Dermis blood vessel endothelial cell (primary cell): ENCODE results near the gene COX17. TPM values are rescaled to one million over a fixed set of nuclear protein-coding genes. Genes with fewer than 3 reads are reported as not detected.

Source experiments
- DNase-seq: peaks from one replicate; pipeline ENCODE4 v3.0.0; 2010
- total RNA-seq: library from RNA; depleted of rRNA; stranded (reverse); fragments of >200 nt; gene quantifications from 2 replicates; pipeline ENCODE4 v1.2.3, GENCODE V29; 2014

Gene COX17
- total RNA-seq, 1 donor from 2014 or later: 18.9 TPM

DNA sequence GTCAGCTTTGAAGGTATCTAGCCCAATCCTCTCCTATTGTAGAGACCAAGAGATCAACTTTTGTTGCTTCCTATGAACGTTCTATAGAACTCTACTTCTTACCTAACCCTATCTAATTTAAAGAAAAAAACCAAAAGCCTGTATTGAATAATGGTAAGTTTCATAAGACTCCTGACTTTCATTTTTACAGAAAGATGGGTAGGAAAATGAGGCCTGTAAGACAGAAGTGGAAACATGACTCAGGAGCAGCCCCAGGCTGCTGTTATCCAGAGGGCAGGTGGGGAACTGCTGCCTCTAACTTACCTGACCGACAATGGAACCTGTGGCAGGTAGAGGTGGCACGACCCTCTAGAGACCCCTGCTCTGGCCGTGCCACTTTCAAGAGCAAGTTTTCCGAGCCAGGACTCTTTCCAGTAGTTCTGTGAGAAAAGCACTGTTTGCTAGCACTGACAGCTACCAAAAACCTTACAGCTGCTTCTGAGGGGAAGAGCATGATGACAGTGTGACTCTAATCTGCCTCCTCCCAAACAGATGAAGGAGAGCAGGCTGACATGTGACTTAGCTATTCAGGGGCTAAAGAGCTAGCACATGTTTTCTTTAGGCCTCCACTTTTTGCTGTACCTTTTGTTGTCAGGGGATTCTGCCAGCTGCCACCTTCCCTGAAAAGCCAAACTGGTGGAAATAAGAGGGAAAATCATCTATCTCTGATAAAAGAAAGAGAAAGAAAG is 34.3 kb downstream of the COX17 start:
- DNase-seq: no peak

DNA sequence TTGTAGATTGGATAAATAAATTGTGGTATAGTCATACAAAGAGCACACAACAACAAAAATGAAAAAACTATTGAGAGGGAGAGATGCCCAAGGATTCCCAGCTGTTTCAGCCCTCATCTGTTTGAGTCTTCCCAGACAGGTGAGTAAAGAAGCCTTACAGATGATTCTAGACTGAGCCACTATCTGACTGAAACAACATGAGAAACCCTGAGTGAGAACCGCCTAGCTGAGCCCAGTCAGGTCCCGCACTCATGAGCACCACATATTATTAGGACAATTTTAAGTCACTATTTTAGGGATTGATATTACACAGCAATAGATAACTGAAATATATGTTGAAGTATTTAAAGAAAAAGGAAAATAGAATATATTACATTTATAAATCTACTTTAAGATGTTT is 35.8 kb downstream of the COX17 start:
- DNase-seq: no peak

DNA sequence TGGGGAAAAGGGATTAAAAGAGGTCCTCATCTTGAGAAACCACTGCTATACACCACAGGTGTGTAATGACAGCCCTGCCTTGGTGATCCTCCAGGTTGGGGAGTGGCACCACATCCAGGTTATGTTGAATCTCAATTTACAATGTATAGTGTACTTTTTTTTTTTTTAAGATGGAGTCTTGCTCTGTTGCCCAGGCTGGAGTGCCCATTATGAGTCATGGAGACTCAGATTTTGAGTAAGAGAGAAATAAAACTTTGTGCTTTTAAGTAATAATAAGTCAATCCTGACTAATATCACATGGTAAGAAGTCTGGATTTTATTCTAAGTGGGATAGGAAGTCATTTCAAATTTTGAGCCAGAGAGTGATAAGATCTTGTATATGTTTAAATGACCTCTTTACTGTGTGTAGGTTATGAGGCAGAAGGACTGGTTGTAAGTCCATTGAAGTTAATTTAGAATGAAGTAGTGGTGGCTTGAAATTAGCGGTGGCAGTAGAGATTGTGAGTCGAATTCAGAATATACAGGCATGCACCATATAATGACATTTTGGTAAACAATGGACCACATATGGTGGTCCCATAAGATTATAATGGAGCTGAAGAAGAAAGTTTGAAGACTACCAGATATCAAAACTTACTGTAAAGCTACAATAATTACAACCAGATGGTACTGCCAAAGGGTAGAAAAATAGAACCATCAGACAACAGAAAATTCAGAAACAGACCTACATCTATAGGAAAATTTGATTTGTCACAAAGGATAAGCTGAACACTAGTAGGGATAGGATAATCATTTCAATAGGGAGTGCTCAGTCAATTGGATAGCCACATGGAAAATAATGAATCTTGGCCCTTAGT is 37.5 kb downstream of the COX17 start:
- DNase-seq: no peak

DNA sequence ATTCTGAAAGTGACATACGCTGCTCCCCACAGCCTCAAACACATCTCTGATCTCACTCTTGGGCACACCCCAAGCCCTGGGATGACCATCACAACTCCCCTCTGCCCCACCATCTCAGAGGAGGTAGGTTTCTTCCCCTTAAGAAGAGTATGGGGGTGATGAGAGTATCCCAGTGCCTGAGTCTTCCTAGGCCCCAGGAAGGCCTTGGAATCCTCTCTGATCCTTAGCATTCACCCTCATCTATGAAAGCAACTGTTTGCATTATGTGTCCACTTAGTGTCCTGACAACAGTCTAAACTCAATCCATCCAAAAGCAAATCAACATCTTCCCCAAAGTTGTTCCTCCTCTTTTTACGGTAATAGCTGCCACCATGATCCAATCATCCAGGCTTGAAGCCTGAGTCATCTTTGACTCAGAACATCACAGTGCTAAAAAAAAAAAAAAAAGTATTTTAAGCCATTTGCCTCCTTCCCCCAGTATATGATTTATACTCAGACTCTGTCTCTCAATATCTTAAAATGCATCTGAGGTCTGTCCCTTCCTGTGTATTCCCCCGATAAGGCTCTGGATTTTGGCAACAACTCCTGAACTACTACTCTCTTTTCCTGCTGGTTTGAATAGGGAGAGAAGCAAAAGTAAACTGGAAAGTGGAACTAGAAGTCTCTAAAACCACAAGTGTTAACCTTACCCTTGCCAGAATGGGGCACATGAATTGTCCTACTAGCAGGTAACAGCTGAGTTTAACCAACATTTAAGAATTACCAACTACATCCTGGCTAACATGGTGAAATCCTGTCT is 39.3 kb downstream of the COX17 start:
- DNase-seq: peak; percentile 91

DNA sequence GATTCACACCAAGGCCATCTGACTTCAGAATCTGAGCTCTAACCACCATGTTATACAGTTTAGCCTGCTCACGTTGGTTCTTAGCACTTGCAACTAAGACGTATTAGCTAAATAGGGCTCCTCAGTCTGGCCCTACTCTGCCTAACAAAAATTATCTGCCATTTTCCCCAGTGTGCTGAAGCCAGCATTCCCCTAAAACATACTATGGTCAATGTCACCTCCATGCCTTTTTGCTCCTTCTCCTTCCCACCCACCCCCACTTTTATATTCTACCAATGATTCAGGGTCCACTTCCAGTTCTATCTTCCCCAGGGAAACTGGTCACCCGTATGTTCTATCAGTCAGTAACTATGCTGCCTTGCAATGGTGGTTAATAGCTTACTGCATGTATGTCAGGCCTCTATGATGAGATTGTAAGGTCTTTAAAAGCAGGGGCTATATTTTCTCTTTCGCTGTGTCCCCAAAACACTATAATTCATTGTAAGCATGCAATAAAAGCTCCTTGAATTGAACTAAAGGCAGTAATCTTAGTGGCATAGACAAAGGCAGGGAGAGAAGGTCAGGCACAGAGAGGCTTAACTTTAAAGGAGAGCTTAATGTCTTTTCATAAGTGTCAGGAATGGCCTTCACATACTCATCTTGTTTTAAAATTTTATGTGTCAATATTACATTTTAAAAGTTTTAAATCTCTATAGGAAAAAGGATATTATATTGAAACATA is 40.2 kb downstream of the COX17 start:
- no peak for DNase-seq

DNA sequence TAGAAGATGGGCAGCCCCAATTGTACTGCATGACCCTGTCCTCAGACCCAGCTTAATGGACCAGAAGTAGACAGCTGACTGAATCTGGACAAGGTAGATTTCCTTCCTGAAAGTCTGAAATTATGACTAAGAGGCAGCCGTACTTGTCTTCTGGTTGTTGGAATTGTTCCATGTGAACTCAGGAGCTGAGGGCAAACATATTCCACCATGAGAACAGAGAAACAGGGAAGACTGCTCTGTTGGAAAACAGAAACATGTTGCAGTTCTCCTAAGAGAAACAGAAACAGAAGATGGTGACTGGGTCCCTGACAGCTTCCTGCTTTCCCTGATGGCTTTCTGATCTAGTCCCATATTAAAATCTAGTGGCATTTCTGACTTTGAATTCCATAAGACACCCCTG is 41.0 kb downstream of the COX17 start:
- peak; percentile 77 for DNase-seq

DNA sequence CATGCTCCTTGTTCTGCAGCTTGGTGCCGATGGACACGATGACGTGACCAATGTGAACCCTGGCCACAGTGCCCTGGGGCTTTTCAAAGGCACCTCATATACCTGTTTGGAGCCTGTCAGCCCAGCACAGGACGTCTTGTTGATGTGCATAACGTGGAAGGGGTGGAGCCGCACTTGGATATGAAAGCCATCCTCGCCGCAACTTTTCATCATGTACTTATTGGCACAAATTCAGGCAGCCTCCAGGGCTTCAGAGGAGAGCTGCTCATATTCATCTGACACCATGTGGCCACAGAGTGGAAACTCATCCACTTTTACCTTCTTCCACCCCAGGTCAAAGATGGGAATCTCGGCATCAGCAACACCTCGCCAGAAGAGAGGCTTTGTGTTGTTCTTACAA is 41.5 kb downstream of the COX17 start:
- DNase-seq: no peak

DNA sequence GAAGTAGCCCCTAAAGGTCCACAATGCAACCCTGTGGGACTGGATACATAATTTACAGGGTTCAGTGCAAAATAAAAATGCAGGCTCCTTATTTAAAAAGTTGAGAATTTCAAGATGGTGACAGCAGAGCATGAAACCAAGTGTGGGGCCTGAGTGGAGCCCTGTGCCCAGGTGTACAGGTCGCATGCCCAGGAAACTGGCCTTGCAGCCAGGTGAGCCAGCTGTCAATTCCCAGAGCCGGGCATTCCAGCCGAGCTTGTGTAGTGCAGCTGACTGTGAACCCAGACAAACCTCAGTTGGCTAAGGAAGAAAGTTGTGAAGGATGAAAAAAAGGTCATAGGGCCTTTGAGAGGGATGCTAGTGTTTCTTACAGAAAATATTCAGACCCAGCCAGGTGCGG is 44.4 kb downstream of the COX17 start:
- no peak for DNase-seq

DNA sequence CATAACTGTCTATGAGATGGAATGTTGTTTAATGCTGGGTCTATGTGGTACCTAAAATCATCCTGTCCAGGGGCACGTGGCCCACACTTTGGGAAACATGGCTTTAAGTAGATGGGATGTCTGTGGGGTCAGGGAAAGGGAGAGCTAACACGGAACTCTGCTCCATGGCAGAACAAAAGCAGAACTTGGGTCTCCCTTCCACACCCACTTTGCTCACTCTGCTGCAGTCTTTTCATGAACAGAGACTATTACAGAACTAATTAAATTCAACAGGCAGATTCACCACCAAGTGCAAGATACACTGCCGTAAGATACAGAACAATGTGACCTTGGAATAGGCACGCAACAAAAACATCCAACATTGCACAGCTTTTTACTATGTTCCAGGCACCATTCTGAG is 45.0 kb downstream of the COX17 start:
- DNase-seq: no peak

DNA sequence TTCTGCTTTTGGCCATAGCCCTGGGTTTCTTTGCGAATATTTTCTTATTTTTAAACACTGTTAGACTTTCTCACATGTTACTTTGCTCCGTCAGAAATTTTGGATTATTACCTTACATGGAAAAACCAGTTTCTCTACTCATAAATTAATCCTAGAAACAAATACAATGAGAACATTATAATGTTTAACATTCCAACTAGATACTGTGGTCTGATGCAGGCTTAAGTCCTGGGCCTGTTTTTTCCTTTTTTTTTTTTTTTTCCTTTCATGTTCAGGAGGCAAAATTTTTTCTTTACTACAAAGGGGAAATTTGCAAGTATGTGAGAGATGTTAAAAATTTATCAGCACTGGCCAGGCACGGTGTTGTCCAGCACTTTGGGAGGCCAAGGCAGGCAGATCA is 45.7 kb downstream of the COX17 start:
- no peak for DNase-seq

DNA sequence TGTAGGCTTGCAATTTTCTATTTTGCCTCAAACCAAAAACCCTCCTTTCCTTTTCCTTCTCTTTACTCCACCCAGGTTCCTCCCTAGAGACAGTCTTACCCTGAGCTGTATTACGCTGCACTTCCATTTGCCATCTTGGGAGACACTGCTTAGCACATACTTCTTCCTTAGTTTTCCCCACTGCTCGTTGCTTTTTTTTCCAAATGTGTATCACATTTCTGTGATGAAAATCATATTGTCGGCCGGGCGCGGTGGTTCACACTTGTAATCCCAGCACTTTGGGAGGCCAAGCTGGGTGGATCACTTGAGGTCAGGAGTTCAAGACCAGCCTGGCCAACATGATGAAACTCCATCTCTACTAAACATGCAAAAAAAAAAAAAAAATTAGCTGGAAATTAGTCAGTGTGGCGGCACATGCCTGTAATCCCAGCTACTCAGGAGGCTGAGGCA is 46.3 kb downstream of the COX17 start:
- no peak for DNase-seq

DNA sequence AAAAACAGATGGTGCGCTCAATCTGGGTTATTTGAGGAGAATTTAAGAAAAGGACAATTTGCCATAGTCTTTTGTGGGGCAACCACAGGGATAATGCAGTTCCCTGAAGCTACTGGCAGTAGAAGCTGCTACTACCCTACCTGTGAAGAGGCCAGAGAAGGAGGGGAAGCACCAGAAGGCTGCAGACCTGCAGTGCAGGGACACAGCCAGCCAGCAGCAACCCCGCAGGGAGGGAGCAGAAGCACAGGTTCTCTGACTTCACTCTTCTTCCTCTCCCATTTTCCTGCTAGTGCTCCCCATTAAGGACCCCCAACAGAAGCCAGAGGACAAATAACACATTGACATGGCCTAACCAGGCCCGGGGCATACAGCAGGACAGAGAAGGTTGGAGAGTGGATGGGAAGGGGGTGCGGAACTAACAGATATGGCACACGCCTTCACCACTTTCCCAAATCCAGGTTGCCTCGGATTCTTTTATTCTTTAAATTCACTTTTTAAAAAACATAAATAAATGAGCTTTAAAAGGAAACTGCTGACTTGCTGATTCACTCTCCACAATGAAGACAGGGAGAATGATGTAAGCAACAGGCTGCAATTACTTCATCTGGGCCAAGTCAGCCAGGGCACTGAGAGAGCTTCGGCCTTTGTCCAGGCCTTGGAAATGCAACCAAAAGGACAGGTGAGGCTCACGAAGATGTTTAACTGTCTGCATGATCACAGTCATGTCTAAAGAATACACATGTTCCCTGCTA is 46.9 kb downstream of the COX17 start:
- DNase-seq: peak; percentile 80

DNA sequence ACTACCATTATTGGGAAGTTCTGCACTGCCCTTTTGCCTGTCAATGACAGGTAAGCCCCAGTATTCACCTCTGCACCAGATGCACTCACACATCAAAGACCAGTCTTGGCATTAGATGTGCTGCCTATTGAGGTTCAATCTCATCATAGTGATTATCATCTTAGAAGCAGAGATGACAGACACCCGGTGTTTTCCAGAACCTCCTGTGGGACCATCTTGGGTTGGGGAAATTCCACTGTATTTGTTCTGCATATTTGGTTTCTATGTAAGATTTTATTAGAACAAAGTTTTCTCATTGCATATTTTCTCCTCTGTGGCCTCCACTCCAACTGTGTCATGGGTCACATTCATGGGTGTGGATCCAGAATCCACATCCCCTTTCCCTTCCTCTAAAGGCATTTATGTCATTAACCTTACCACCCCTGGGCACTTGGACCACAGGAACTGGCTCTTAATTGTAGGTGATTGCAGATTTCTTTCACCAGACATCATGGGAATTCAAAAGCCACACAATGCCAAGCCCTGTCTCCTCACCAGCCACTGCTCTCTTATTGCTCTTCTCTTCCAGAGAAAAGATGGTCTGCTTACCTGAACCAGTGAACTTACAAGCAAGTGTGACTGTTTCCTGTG is 48.3 kb downstream of the COX17 start:
- DNase-seq: peak; percentile 40

DNA sequence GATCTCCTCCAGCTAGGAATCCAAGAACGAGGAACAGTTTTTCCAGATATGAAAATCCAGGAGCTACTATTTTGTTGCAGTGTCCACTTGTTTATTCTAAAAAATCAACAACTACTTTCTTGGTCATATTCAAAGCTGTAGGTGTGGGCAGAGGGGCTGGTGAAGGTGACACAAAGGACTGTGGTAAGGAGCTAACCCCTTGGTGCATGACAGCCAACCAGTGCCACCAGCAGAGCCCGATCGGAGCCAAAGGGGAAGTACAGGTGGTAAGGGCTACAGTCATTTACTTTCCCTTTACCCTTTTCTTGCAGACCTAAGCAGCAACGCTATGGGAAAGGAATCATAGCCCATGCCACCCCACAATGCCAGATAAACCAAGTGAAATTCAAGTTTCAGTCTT is 48.8 kb downstream of the COX17 start:
- DNase-seq: no peak

DNA sequence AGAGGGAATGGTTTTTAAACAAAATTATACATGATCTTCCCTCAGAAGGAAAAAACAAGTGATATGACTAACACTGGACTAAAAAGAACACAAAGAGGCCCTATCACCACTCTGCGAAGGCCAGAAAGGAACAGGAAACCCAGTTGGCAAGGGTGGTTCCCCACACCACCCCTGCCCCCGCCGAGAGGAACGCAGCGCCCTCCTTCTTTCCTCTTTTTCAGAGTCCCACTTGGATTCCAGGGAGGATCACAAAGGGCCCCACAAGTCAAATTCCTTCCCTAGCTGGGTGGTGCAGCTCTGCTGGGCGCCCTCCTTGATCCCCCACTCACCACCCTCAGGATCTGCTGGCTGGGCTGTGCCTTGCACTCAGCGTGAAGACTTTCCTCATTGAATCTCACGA is 49.7 kb downstream of the COX17 start:
- DNase-seq: peak; percentile 55

DNA sequence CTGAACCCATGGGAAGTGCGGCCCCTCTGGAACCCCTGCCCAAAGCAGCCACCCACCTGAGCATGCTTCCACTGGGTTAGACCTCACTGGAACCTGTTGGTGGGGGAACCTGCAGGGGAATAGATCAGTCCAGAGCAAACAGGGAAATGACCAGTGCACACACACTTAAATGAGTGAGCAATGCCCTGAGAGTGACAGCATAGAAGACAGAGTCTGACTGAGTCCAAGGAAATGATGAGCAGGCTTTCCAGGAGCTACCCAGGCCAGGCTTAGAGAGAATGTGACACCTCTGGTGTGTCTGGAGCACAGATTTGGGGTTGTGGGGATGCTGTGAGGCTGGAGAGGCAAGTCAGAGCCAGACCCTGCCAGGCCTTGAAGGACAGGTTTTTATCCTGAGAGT is 51.0 kb downstream of the COX17 start:
- DNase-seq: no peak

DNA sequence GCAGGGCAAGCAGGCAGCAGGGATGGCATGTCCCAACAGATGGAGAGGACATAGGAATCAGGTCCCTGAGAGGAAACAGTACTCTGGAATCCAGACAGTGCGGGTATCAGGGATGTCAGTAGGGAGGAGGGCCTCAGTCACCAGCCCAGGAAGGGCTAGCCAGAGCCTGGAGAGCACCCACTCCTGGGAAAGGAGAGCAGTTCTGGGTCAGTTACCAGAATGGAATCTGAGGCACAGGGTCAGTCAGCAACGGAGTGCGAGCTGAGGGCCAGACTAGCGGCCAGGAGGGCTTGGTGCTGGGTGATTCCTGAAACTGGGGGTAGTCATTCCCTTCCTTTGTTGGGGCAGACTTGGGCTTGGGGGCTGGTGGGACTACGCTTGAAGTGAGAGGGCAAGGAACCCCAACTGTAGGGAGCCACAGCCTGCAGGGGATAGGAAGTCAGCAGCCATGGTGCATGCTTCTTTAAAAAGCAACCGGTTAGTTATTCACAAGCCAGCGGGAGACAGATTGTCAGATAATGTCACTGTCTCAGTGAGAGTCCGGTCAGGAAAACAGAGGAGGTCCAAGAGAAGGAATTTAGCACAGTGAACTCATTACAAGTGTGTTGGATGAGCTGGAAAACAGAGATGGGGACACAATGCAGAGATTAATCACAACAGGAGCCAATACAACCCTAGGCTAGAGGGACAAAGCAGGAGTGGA is 51.6 kb downstream of the COX17 start:
- no peak for DNase-seq

DNA sequence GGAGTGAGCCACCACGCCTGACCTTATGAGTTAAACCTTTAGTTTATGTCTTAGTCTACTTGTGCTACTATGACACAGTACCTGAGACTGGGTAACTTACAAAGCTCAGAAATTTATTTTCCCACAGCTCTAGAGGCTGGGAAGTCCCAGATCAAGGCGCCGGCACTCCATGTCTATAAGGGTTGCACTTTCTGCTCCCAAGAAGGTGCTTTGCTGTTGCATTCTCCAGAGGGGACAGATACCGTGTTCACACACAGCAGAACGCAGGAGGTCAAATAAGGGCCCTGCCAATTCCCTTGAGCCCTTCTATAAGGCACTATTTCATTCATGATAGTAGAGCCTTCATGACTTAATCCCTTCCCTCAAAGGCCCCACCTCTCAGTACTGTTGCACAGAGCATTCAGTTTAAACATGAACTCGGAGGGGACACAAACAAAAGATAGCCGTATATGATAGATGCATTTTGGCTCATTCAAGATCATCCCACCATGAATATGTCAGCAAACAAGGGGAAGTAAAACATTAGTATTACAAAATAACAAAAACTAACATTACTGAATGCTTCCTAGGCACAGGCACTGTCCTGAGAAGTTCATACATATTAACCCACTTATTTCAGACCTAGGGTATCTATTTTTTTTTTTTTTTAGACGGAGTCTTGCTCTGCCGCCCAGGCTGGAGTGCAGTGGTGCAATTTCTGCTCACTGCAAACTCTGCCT is 53.0 kb downstream of the COX17 start:
- DNase-seq: no peak

DNA sequence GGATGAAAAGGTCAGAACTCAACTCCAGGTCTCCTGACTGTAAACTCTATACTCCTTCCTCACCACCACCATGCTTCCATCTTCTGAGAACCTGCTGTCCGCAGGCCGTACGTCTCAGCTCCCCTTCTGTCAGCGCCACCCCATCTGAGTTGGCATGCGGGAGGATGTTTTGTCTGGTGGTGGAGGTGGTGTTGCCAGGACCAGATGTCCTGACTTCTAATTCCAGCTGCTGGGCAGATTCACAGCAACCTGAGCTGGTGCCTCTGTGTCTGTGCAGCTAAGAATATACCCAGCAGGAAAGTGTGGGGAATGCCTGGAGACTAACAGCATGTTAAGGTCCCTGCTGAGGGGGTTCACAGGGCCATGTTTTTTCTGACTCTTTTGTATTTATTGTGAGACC is 56.3 kb downstream of the COX17 start:
- DNase-seq: no peak
